ENCODE data around the gene CHST7.

DNA sequence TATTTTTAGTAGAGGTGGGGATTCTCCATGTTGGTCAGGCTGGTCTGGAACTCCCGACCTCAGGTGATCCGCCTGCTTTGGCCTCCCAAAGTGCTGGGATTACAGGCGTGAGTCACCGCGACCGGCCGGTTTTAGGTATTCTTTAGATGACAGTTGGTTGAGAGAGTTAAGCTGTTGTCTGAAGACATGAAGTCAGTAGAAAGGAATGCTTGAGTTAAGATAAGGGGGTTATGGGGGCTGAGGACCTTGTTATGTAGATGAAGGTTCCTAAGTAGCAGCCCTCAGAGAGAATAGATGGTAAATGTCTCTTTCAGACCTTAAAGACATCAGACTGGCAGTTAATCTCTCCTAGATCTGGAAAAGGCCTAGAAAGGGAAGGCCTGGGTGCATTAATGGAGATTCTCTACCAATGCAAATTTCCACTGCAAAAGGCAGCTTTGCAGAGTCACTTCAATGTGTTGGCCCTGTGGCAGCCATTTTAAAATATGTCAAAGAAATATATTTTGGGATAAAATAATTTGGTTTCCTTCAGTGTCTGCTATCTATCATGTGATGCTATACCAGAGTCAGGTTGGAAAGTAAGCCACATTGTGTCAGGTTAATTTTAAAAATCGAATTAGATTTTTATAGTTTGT lies 22.0 kb upstream of the CHST7 start:
- TF ChIP-seq, protein P1, sequence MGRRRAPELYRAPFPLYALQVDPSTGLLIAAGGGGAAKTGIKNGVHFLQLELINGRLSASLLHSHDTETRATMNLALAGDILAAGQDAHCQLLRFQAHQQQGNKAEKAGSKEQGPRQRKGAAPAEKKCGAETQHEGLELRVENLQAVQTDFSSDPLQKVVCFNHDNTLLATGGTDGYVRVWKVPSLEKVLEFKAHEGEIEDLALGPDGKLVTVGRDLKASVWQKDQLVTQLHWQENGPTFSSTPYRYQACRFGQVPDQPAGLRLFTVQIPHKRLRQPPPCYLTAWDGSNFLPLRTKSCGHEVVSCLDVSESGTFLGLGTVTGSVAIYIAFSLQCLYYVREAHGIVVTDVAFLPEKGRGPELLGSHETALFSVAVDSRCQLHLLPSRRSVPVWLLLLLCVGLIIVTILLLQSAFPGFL (CRISPR knock-in tag; IDR thresholded peaks at IDR 0.05): no peak
- no peak for TF ChIP-seq PHF8 (CRISPR knock-in tag; IDR thresholded peaks at IDR 0.05)
- no peak for TF ChIP-seq EZH2 (conservative IDR thresholded peaks at IDR 0.05; ENCODE audit: low read depth, low read length)
- TF ChIP-seq, protein P2, sequence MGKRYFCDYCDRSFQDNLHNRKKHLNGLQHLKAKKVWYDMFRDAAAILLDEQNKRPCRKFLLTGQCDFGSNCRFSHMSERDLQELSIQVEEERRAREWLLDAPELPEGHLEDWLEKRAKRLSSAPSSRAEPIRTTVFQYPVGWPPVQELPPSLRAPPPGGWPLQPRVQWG (CRISPR knock-in tag; IDR thresholded peaks at IDR 0.05; ENCODE audit: borderline replicate concordance, low read depth): no peak
- TF ChIP-seq HNRNPK (IDR thresholded peaks at IDR 0.05; ENCODE audit: low read depth, low read length, poor library complexity, severe bottlenecking): no peak
- no peak for TF ChIP-seq SYNCRIP (IDR thresholded peaks at IDR 0.05; ENCODE audit: insufficient read depth, low read depth, low read length)
- no peak for TF ChIP-seq SIN3A (IDR thresholded peaks at IDR 0.05; ENCODE audit: borderline replicate concordance, low read depth, low read length)
- TF ChIP-seq, protein P3, sequence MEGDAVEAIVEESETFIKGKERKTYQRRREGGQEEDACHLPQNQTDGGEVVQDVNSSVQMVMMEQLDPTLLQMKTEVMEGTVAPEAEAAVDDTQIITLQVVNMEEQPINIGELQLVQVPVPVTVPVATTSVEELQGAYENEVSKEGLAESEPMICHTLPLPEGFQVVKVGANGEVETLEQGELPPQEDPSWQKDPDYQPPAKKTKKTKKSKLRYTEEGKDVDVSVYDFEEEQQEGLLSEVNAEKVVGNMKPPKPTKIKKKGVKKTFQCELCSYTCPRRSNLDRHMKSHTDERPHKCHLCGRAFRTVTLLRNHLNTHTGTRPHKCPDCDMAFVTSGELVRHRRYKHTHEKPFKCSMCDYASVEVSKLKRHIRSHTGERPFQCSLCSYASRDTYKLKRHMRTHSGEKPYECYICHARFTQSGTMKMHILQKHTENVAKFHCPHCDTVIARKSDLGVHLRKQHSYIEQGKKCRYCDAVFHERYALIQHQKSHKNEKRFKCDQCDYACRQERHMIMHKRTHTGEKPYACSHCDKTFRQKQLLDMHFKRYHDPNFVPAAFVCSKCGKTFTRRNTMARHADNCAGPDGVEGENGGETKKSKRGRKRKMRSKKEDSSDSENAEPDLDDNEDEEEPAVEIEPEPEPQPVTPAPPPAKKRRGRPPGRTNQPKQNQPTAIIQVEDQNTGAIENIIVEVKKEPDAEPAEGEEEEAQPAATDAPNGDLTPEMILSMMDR (CRISPR knock-in tag; IDR thresholded peaks at IDR 0.05): no peak
- no peak for TF ChIP-seq POLR2A (IDR thresholded peaks at IDR 0.05; ENCODE audit: insufficient read depth in 1 of 2, low read depth in 2 of 2, low read length in 2 of 2)
- no peak for TF ChIP-seq ZBTB1 (CRISPR knock-in tag; IDR thresholded peaks at IDR 0.05; ENCODE audit: borderline replicate concordance)

Measured in HepG2 (cell line).